Kidney epithelial cell (primary cell): ENCODE data around the gene KCNJ11. TPM values are rescaled to one million over a fixed set of nuclear protein-coding genes. Genes with fewer than 3 reads are reported as not detected.

ENCODE experiments used
- DNase-seq: peaks from one replicate; pipeline ENCODE4 v3.0.0-alpha.2; 2010; ENCODE audit warnings: low read depth
- H3K27me3 ChIP-seq: 2 replicates; pipeline ENCODE4 v1.6.0; 2011; ENCODE audit warnings: low read length; ENCODE audit not compliant: control insufficient read depth, insufficient read depth
- H3K36me3 ChIP-seq: 2 replicates; pipeline ENCODE4 v1.5.1; 2011; ENCODE audit warnings: low read length; ENCODE audit not compliant: control insufficient read depth, insufficient read depth
- H3K4me3 ChIP-seq: 2 replicates; pipeline ENCODE4 v1.5.1; 2011; ENCODE audit warnings: low read depth, mild to moderate bottlenecking, control low read depth, low read length
- total RNA-seq: library from RNA; depleted of rRNA; stranded (reverse); fragments of >200 nt; gene quantifications from 2 replicates; pipeline ENCODE4 v1.2.3, GENCODE V29; 2015
- TF ChIP-seq, protein P1 (sequence below): IDR thresholded peaks from 2 replicates; pipeline ENCODE4 v1.5.1; 2011; ENCODE audit warnings: mild to moderate bottlenecking, moderate library complexity, low read length, control low read depth, inconsistent platforms; ENCODE audit not compliant: insufficient read depth, poor library complexity, severe bottlenecking

Gene KCNJ11
- total RNA-seq, 1 donor from 2014 or later, result 1.3 TPM

DNA sequence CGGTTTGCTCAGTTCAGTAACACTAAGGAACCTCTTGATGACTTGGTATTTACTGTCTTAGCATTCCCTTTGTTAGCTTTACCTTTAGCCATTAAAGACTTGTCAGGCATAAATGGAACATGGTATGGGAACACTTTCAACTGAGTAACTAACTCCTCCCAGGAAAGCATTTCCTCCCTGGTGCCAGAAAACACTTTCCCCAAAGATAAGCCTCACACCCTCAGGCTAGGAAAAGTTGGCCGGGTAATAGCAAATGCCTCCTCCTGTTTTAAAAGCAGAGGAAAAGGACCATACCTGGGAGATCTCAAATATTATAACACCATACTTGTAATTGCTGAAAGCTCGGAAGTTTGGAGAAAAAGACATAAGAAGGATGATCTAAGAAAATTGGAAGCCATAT is 12.0 kb downstream of the KCNJ11 start:
- no peak for DNase-seq
- Histone ChIP-seq H3K4me3 (no peak overlapping the region), H3K36me3 (no peaks in the 10 kb centered on the region), H3K27me3 (no peaks in the 10 kb centered on the region)
- TF ChIP-seq, protein P1, sequence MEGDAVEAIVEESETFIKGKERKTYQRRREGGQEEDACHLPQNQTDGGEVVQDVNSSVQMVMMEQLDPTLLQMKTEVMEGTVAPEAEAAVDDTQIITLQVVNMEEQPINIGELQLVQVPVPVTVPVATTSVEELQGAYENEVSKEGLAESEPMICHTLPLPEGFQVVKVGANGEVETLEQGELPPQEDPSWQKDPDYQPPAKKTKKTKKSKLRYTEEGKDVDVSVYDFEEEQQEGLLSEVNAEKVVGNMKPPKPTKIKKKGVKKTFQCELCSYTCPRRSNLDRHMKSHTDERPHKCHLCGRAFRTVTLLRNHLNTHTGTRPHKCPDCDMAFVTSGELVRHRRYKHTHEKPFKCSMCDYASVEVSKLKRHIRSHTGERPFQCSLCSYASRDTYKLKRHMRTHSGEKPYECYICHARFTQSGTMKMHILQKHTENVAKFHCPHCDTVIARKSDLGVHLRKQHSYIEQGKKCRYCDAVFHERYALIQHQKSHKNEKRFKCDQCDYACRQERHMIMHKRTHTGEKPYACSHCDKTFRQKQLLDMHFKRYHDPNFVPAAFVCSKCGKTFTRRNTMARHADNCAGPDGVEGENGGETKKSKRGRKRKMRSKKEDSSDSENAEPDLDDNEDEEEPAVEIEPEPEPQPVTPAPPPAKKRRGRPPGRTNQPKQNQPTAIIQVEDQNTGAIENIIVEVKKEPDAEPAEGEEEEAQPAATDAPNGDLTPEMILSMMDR, result no peak

DNA sequence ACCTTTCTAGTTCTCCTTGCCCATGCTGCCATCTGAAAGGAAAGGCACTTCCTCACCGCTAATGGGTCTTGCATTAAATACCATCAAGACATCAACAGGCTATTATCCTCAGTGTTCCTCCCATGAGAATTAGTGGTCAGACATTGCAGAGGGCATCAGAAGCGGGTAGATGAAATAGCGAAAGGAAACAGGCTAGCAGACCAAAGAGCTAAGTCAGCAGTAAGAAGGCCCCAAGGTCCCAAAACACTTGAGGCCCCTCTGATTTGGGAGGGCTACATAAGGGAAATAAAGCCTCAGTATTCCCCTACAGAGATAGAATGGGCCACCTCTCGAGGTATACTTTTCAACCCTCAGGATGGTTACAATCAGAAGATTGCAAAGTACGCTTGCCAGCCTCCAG is 12.9 kb downstream of the KCNJ11 start:
- no peak overlapping the region for H3K4me3 ChIP-seq
- no peaks in the 10 kb centered on the region for H3K36me3 ChIP-seq
- TF ChIP-seq, protein P1, result no peak
- no peaks in the 10 kb centered on the region for H3K27me3 ChIP-seq
- no peak for DNase-seq

DNA sequence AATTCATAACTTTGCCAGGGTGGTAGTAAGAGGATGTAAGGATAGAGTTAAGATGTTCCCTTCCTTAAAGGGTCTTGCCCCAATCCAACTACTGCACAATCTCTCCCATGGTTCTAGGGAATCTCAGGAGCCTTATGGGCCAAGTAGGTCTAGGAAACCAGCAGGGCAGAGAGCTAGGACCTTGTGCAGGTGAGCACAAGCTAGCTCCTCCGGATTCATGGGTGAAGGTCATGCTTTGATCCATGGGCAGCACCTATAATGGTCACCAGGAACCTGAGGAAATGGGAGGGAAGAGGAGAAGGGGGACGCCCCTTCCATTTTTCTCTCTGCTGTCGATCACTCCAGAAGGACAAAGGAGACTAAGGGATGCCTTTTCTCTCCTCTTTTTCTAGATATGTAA is 16.8 kb downstream of the KCNJ11 start:
- H3K36me3 ChIP-seq, result no peaks in the 10 kb centered on the region

DNA sequence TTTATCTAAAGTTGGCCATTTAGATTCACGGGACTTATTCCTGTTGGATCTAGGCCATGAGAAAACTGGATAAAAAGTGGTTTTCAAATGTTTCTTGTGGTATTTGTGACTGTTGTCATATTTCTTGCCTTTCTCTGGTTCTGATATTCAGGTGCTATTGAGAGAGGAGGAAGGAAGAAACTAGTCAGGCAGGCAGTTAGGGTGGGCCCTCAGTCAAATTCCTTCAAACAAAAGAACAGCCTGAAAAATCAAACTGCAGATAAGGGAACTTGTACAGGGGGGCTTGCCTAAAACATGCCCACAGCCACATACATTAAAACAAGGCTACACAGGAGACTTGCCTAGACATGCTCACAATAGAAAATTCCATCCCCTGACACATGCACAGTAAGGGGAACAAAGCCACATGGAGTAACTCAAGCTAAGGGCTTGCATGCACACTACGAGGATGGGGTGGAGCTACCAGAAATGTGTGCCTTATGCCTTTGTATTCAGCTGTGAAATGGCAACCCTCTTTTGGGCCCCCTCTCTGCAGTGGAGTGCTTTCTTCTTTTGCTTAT is 18.7 kb downstream of the KCNJ11 start:
- Histone ChIP-seq H3K36me3 (no peaks in the 10 kb centered on the region), H3K4me3 (no peak overlapping the region), H3K27me3 (no peaks in the 10 kb centered on the region)
- TF ChIP-seq, protein P1, result no peak
- DNase-seq, result no peak

More for the DNA sequence above, 16.8 kb downstream of the KCNJ11 start:
- Histone ChIP-seq H3K27me3 (no peaks in the 10 kb centered on the region), H3K4me3 (no peak overlapping the region)
- DNase-seq, result no peak
- TF ChIP-seq, protein P1, result no peak

DNA sequence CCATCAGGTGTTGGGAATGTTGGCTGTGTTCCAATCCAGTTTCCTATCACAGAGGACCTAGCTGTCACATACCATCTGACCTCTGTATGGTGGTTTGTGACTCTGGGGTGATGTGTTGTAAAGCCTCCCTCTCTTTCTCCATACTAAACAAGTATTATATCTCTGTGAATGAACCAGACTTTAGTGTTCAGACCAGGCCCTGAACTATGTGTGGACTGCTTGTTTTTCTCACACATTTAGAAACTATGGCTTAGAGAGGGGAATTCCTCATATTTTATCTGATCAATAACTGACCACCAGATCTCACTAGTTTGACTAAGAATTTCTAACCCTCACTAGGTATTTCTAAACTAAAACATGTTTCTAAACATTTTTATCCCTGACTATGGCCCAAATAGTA is 19.4 kb downstream of the KCNJ11 start:
- TF ChIP-seq, protein P1, result no peak
- no peak overlapping the region for H3K4me3 ChIP-seq
- no peak for DNase-seq
- no peaks in the 10 kb centered on the region for H3K36me3 ChIP-seq
- no peaks in the 10 kb centered on the region for H3K27me3 ChIP-seq

DNA sequence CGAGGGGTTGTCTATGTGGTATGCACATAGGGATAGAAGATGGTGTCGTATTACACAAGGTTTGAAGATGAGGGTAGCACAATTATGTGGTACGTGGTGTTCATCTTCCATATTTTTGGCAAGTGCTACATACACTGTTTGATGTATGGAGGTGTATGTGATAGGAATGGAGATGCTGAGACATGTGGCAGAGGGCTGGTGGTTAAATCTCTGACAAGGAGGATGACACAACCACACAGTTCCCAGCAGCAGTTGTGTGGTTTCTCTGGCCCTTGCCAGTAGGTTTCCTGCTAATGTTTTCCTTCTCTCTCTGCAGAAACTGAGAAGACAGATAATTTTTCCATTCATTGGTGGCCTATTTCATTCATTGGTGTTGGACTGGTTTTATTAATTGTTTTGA is 19.9 kb downstream of the KCNJ11 start:
- DNase-seq, result no peak
- H3K27me3 ChIP-seq, result no peaks in the 10 kb centered on the region
- H3K36me3 ChIP-seq, result no peaks in the 10 kb centered on the region
- no peak overlapping the region for H3K4me3 ChIP-seq
- TF ChIP-seq, protein P1, result no peak
